ENCODE measurements around the gene NASP.

NASP gene

DNA sequence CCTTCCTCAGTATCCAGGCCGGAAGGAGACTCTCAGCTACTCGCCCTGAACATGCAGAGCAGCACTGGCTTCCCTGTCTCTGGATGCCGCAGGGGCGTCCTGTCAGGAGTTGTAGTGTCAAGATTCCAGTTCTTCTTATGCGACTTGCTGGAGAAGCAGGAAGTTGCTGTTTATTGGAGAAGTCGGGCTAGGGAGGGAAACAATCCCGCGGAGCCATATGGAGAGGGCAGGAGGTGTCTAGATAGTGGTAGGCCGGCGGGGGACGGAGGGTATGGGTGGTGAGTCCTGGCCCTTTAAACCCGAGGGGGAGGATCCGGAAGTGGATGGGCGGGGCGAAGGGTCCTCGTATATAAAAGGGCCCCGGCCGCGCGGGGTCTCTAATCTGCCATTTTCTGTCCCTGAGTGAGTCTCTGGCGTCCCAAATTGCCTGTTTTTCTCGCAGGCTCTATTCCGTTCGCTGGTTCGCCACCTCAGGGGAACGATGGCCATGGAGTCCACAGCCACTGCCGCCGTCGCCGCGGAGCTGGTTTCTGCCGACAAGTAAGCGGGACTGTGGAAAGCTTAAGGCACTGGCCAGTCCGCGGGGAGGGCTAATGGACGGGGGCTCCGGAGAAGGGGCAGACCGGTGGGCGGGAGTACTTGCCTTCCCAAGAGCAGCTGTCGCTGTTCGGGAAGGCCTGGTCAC, at the start of gene NASP:
NASP (plus strand) TSS at position 376 of the 685 bp plus-strand sequence; CDS start at position 482, 106 bp downstream.
- peak; percentile 65 to 85 for DNase-seq

DNA sequence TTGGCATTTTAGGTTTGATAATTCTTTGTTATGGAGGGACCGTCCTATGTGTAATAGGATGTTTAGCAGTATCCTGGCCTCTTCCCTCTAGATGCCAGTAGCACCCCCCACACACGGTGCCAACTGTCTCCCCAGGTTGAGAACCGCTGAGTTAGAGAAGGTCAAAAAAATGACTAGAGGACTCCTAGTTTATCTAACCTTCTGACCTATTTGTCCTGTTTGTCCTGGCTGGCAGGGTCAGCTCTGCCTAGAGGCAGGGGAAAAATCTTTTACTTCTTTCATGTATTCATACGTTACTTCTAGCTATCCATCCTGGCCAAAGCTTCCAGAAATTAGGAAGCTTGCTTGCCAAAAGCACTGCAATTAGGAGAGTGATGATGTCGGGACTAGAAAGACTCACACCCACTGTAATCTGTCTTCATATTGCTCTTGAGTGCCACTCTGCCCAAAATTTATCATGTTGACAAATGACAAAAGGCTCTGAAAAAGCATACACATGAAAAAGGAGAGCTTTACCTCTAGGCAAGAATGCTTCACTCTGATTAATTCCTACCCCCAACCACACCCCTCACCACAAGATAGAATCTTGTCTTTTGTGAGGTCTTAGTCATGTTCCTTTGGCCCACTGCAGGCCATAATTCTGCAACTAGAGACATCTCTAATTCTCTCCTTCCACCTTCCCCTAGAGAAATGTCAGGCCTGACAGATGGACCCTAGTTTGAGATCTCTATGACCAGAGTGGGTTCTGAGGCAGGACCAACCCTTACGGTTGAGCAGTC, 47.7 kb upstream of the NASP start:
- no peak for DNase-seq

DNA sequence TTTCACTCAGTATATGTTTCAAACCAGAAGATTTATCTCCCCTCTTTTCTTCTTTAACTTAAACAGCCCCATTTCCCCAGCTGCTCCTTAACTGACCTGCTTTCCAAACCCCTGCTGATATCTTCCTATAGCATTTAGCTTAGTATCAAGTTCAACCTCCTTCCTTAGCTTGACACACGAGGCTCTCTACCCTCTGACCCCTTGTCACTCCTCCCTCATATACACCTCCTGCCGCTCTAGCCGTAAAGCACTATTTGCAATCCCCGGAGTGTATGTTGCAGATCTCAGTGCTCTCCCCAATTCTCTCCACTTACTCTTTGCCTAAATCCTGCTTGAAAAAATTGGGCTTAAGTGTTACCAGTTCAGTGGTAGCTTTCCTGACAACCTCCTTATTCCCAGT, 47.0 kb upstream of the NASP start:
- DNase-seq, result no peak

GRCh38 chr1:45541193-45541592, 42.6 kb upstream of the NASP start:
- DNase-seq, result no peak

DNA sequence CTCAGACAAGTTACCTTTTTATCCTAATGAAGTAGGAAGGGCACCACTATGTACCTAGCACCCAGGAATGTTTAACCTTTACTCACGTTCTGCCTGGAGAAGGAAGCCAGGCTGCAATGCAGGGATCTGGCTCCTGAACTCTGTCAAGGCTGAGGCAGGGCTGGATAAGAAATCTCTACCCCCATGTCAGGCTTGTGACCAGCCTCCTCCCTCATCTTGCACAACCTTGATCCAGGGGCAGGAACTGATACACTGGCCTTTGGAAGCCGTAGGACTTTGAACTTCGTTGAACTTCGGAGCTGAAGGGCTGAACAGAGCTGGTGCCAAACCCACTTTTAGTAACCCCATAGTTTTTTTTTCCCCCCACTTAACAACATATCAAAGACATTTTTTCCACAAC, 41.2 kb upstream of the NASP start:
- DNase-seq, result no peak

DNA sequence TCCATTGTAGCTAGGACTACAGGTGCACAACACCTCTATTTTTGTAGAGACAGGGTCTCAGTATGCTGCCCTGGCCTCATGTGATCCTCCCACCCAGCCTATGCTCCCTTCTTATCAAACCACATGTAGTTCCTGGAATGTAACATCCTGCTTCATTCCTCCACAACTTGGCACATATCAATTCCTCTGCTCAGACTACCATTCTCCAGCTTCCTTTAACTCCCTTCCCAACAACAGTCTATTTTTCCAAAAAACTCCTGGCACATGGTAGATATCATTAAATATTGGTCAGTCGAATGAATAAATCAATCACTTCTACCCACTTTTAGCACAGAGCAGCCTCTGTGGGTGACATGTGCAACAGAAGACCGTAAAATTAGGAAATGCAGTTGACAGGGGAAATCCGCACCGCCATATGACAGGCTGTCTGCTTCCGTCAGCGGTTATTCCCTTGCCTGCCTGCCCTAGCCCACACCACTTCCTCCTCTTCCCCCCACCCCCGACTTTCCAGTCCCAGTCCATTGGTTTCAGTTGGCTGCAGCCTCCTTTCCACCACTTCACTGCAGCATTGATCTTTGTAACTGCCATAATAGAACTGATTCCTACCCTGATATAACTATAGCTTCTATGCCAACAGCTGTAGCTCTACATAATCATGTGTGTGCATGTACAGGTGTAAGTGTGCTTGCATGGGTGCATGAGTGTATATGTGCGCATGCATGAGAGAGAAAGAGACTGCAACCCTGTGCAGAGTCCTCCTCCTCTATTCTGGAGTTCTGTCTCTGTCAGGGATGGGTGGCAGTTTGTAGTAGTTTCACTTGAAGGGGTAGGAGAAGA, 40.0 kb upstream of the NASP start:
- no peak for DNase-seq

DNA sequence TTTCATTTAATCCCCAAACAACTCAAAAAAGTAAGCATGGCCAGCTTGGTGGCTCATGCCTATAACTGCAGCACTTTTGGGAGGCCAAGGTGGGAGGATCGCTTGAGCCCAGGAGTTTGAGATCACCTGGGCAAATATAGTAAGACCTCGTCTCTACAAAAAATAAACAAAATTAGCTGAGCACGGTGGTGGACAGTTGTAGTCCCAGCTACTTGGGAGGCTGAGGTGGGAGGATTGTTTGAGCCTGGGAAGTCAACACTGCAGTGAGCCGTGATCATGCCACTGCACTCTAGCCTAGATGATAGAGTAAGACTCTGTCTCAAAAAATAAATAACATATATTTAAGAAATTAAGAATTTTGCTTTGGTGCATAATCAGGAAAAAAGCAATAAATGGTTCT, 39.3 kb upstream of the NASP start:
- no peak for DNase-seq

GRCh38 chr1:45545019-45545493, 38.8 kb upstream of the NASP start:
- DNase-seq, result no peak

DNA sequence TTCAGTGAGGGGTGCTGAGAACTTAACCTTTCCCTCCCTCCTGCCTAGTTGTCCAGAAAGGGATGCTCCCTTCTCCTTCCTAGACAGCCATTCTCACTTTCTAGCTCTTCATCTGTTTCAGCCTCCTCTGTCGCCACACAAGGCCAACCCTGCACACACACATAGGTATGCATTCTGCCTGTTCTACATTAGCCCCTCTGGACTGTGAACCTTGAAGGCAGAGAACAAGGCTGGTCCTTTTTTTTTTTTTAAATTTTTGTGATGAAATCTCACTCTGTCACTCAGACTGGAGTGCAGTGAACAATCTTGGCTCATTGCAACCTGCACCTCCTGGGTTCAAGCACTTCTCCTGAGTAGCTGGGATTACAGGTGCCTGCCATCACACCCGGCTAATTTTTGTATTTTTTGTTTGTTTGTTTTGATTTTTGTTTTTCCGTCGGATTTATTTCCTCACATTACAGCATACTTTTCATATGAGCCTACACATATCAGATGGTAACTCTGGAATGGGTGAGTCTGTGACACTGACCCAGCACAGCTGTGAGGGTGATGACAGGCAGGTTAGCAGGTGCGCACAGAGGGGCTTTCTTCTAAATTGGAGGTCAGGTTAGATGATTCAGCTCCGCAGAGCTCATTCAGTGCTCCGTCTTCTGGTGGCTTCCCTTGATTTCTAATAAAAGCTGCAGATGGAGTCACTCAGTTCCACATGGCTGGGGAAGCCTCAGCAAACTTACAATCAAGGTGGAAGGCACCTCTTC, 38.1 kb upstream of the NASP start:
- DNase-seq, result no peak

GRCh38 chr1:45550401-45551351, 33.2 kb upstream of the NASP start, which contains the start of gene AKR1A1:
Gene AKR1A1, plus strand, starts transcription at chr1:45550826. Its CDS starts 10,969 bp downstream, at chr1:45561795.
- peak; percentile 85 to 89 for DNase-seq

DNA sequence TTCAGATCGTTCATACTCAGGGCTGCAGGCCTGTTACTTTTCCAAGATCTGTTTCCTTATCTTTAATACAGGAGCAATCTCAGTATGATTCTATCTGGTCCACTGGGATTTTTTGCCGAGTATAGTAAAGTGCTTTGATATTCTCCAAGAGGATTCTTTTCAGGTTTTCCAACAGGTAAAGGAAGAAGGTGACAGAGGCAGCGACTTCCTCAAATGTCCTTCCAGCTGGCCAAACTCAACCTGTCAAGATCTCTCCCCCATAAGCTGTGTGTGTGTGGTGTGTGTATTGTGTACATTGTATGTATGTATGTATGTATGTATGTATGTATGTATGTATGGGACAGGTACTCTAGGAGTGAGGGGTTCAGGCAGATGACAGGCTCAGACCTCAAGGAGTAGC, 32.2 kb upstream of the NASP start:
- DNase-seq, result no peak

GRCh38 chr1:45552331-45552730, 31.5 kb upstream of the NASP start:
- no peak for DNase-seq

GRCh38 chr1:45554198-45554597, 29.6 kb upstream of the NASP start:
- DNase-seq, result no peak

GRCh38 chr1:45557422-45557944, 26.4 kb upstream of the NASP start:
- DNase-seq, result no peak

GRCh38 chr1:45563843-45564242, 20.0 kb upstream of the NASP start:
- no peak for DNase-seq

GRCh38 chr1:45566722-45567121, 17.1 kb upstream of the NASP start:
- DNase-seq, result no peak

- no peak for DNase-seq
Observed at GRCh38 chr1:45567911-45568310, 15.9 kb upstream of the NASP start.

GRCh38 chr1:45568421-45568820, 15.4 kb upstream of the NASP start:
- DNase-seq, result no peak

- DNase-seq, result no peak
Observed at GRCh38 chr1:45569571-45569961, 14.3 kb upstream of the NASP start.

- DNase-seq, result peak; percentile 13 to 70
Observed at GRCh38 chr1:45569962-45570581, 13.8 kb upstream of the NASP start.

DNA sequence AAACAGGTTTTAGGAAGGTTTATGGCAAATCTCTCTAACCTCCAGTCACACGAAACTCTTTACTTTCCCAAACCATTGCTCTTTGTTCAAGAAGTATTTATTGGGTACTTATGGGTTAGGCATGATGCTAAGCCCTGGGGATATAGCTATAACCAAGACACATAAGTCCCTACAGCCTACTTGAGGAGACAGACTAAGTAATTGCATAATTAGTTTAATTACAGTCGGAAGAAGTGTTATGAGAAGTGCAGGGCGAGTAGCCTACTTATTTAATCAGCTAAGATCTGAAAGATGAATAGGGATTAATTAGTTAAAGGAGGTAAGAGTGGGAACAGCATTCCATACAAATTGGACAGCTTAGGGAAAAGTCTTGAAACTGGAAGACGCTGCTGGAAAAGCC, 13.2 kb upstream of the NASP start:
- no peak for DNase-seq
